HEK293 (cell line): ENCODE results near the gene PLD3.

Experiments used
- CTCF ChIA-PET: fragments of 350-600 bp; formaldehyde crosslinking; extraction: SDS; loops from one replicate; lab custom pipeline; 2021; ENCODE audit warnings: antibody characterized with exemption; lab: Yijun Ruan, JAX
- POLR2A ChIA-PET: fragments of 300-600 bp; formaldehyde crosslinking; extraction: SDS; loops from one replicate; lab custom pipeline; 2020; ENCODE audit warnings: antibody characterized with exemption, inconsistent platforms; lab: Yijun Ruan, JAX
- H3K27ac ChIP-seq: fragments of 200-500 bp; sonication (Bioruptor generic); 2 replicates; pipeline ENCODE4 v1.5.1; 2014; ENCODE audit warnings: low read depth, low read length, control low read depth, inconsistent platforms; ENCODE audit errors: extremely low read depth
- H3K36me3 ChIP-seq, 2 experiments: fragments of 200-500 bp in 1 of 2; sonication (Bioruptor generic) in 1 of 2; 1 replicate in 1 of 2; 2 replicates in 1 of 2; pipeline ENCODE4 v1.5.1; 2014 to 2017; ENCODE audit warnings: inconsistent platforms in 2 of 2, low read length in 2 of 2; ENCODE audit not compliant: control insufficient read depth in 2 of 2, insufficient read depth in 1 of 2
- H3K4me1 ChIP-seq: fragments of 200-500 bp; sonication (Bioruptor generic); 2 replicates; pipeline ENCODE4 v1.5.1; 2014; ENCODE audit warnings: mild to moderate bottlenecking, low read length, inconsistent platforms; ENCODE audit not compliant: control insufficient read depth, insufficient read depth
- H3K4me3 ChIP-seq: 2 replicates; pipeline ENCODE4 v1.5.1; 2011; ENCODE audit warnings: low read depth, mild to moderate bottlenecking, control low read depth, low read length, moderate library complexity
- H3K9me3 ChIP-seq: fragments of 200-500 bp; sonication (Bioruptor generic); 2 replicates; pipeline ENCODE4 v1.5.1; 2014; ENCODE audit warnings: low read depth, low read length, inconsistent platforms; ENCODE audit not compliant: control insufficient read depth, insufficient read depth
- BCL6B ChIP-seq: fragments of 450-650 bp; formaldehyde crosslinking; IDR thresholded peaks from 2 replicates; pipeline ENCODE4 v1.5.1; 2017; ENCODE audit warnings: missing biosample characterization, missing genetic modification characterization
- HOXA7 ChIP-seq: sonication (generic); formaldehyde crosslinking; IDR thresholded peaks from 2 replicates; pipeline ENCODE4 v1.8.1; 2022; ENCODE audit warnings: missing genetic modification reagents, borderline replicate concordance
- IKZF3 ChIP-seq: fragments of 450-650 bp; IDR thresholded peaks from 2 replicates; pipeline ENCODE4 v1.5.0; 2018; ENCODE audit warnings: missing biosample characterization, mild to moderate bottlenecking, missing genetic modification characterization, moderate library complexity
- KLF16 ChIP-seq: fragments of 450-650 bp; formaldehyde crosslinking; IDR thresholded peaks from 2 replicates; pipeline ENCODE4 v1.5.1; 2017; ENCODE audit warnings: missing biosample characterization, missing genetic modification characterization
- KLF9 ChIP-seq: fragments of 450-650 bp; formaldehyde crosslinking; IDR thresholded peaks from 2 replicates; pipeline ENCODE4 v1.5.1; 2016; ENCODE audit warnings: missing biosample characterization, missing genetic modification characterization, low read depth
- MEIS1 ChIP-seq: sonication (generic); formaldehyde crosslinking; IDR thresholded peaks from 2 replicates; pipeline ENCODE4 v1.8.1; 2022; ENCODE audit warnings: missing genetic modification reagents, mild to moderate bottlenecking, borderline replicate concordance
- OVOL3 ChIP-seq: fragments of 450-650 bp; formaldehyde crosslinking; IDR thresholded peaks from 2 replicates; pipeline ENCODE4 v1.5.1; 2016; ENCODE audit warnings: missing biosample characterization, missing genetic modification characterization
- REPIN1 ChIP-seq: fragments of 450-650 bp; formaldehyde crosslinking; IDR thresholded peaks from 2 replicates; pipeline ENCODE4 v1.5.1; 2017; ENCODE audit warnings: missing biosample characterization, missing genetic modification characterization, low read depth
- TRIM28 ChIP-seq: IDR thresholded peaks from 2 replicates; pipeline ENCODE4 v1.6.1; 2011; ENCODE audit warnings: low read length, control low read depth, borderline replicate concordance
- ZBTB21 ChIP-seq: fragments of 450-650 bp; formaldehyde crosslinking; IDR thresholded peaks from 2 replicates; pipeline ENCODE4 v1.5.1; 2017; ENCODE audit warnings: missing biosample characterization, missing genetic modification characterization
- ZBTB26 ChIP-seq: fragments of 450-650 bp; formaldehyde crosslinking; optimal IDR thresholded peaks from 2 replicates; pipeline ENCODE3; 2016; ENCODE audit warnings: missing biosample characterization, mild to moderate bottlenecking, missing genetic modification characterization
- ZBTB8A ChIP-seq: fragments of 450-650 bp; formaldehyde crosslinking; IDR thresholded peaks from 2 replicates; pipeline ENCODE4 v1.5.1; 2016; ENCODE audit warnings: missing biosample characterization, missing genetic modification characterization
- ZFP41 ChIP-seq: fragments of 450-650 bp; formaldehyde crosslinking; IDR thresholded peaks from 2 replicates; pipeline ENCODE4 v1.5.1; 2016; ENCODE audit warnings: missing biosample characterization, missing genetic modification characterization, borderline replicate concordance
- ZNF133 ChIP-seq: fragments of 450-650 bp; formaldehyde crosslinking; IDR thresholded peaks from 2 replicates; pipeline ENCODE4 v1.5.1; 2016; ENCODE audit warnings: missing biosample characterization, missing genetic modification characterization
- ZNF335 ChIP-seq: fragments of 450-650 bp; formaldehyde crosslinking; conservative IDR thresholded peaks from 2 replicates; pipeline ENCODE4 v1.5.1; 2016; ENCODE audit warnings: missing biosample characterization, missing genetic modification characterization
- ZNF350 ChIP-seq: fragments of 450-650 bp; formaldehyde crosslinking; IDR thresholded peaks from 2 replicates; pipeline ENCODE4 v1.5.0; 2017; ENCODE audit warnings: missing biosample characterization, mild to moderate bottlenecking, missing genetic modification characterization
- ZNF362 ChIP-seq: fragments of 450-650 bp; formaldehyde crosslinking; IDR thresholded peaks from 2 replicates; pipeline ENCODE4 v1.5.1; 2016; ENCODE audit warnings: missing biosample characterization, missing genetic modification characterization
- ZNF366 ChIP-seq: fragments of 450-650 bp; formaldehyde crosslinking; conservative IDR thresholded peaks from 2 replicates; pipeline ENCODE4 v1.5.1; 2016; ENCODE audit warnings: missing biosample characterization, missing genetic modification characterization
- ZNF394 ChIP-seq: fragments of 450-650 bp; formaldehyde crosslinking; IDR thresholded peaks from 2 replicates; pipeline ENCODE4 v1.5.1; 2016; ENCODE audit warnings: missing biosample characterization, missing genetic modification characterization, mild to moderate bottlenecking, moderate library complexity, borderline replicate concordance
- ZNF488 ChIP-seq: fragments of 450-650 bp; formaldehyde crosslinking; IDR thresholded peaks from 2 replicates; pipeline ENCODE4 v1.5.1; 2016; ENCODE audit warnings: missing biosample characterization, missing genetic modification characterization
- ZNF529 ChIP-seq: fragments of 450-650 bp; formaldehyde crosslinking; IDR thresholded peaks from 2 replicates; pipeline ENCODE4 v1.5.1; 2017; ENCODE audit warnings: missing genetic modification characterization, missing biosample characterization; ENCODE audit not compliant: insufficient replicate concordance
- ZNF645 ChIP-seq: fragments of 450-650 bp; formaldehyde crosslinking; IDR thresholded peaks from 2 replicates; pipeline ENCODE4; 2016; ENCODE audit warnings: missing biosample characterization, missing genetic modification characterization
- ZNF660 ChIP-seq: fragments of 450-650 bp; IDR thresholded peaks from 2 replicates; pipeline ENCODE4 v1.5.1; 2018; ENCODE audit warnings: missing biosample characterization, mild to moderate bottlenecking, missing genetic modification characterization
- ZNF707 ChIP-seq: fragments of 450-650 bp; formaldehyde crosslinking; IDR thresholded peaks from 2 replicates; pipeline ENCODE4 v1.5.1; 2016; ENCODE audit warnings: missing biosample characterization, missing genetic modification characterization
- ZNF792 ChIP-seq: fragments of 450-650 bp; formaldehyde crosslinking; IDR thresholded peaks from 2 replicates; pipeline ENCODE4 v1.5.1; 2016; ENCODE audit warnings: missing biosample characterization, missing genetic modification characterization
- ZNF843 ChIP-seq: fragments of 450-650 bp; formaldehyde crosslinking; IDR thresholded peaks from 2 replicates; pipeline ENCODE4 v1.5.1; 2016; ENCODE audit warnings: missing biosample characterization, missing genetic modification characterization
- ZSCAN23 ChIP-seq: fragments of 450-650 bp; formaldehyde crosslinking; IDR thresholded peaks from 2 replicates; pipeline ENCODE4 v1.5.1; 2016; ENCODE audit warnings: missing biosample characterization, missing genetic modification characterization

Gene PLD3

GRCh38 chr19:40420766-40421765, 72.6 kb downstream of the PLD3 start (continued):
- TF ChIP-seq KLF9 (tag by site-specific recombination) (peak; percentile 97), ZBTB26 (tag by site-specific recombination) (peak; percentile 91), ZNF707 (no peak), ZSCAN23 (tag by site-specific recombination) (peak; percentile 49; the same call in 1 of the 2 replicates), MEIS1 (no peak), ZFP41 (tag by site-specific recombination) (no peak), ZNF133 (no peak; the same call in 1 of the 2 replicates), ZNF350 (tag by site-specific recombination) (no peak), IKZF3 (peak; percentile 94), ZNF335 (peak; percentile 96), ZNF792 (tag by site-specific recombination) (no peak; the same call in 1 of the 2 replicates), ZNF660 (tag by site-specific recombination) (peak; percentile 76), ZBTB21 (peak; percentile 52; the same call in 1 of the 2 replicates), TRIM28 (no peak), ZBTB8A (tag by site-specific recombination) (peak; percentile 96), ZNF366 (tag by site-specific recombination) (peak; percentile 43; the same call in 1 of the 2 replicates), ZNF362 (no peak), KLF16 (peak; percentile 98), ZNF394 (tag by site-specific recombination) (peak; percentile 80)

GRCh38 chr19:40421993-40422747, 73.7 kb downstream of the PLD3 start:
- no peak overlapping the region for H3K4me3 ChIP-seq
- H3K36me3 ChIP-seq: peaks cover 13 to 15% of the 10 kb centered on the region in 2 experiments
- peak overlapping the region; percentile 95; the same call in 1 of the 2 replicates for H3K27ac ChIP-seq
- CTCF ChIA-PET: interaction anchor here (0.6 to 3.2 kb wide), 14 partner anchors 10 to 177 kb away, joined by 3 to 37 read pairs (median 11); partner anchors contain the start of genes BLVRB and SERTAD3
- POLR2A ChIA-PET: interaction anchor here (0.6 to 9.2 kb wide), 7 partner anchors 17 to 149 kb away, joined by 3 to 428 read pairs (median 7); partner anchors contain the start of genes C19orf47, PLD3 and SERTAD3
- H3K4me1 ChIP-seq: peaks cover 18% of the 10 kb centered on the region
- H3K9me3 ChIP-seq: no peaks in the 10 kb centered on the region
- TF ChIP-seq ZNF645 (no peak), HOXA7 (CRISPR knock-in tag) (no peak), BCL6B (tag by site-specific recombination) (no peak), REPIN1 (tag by site-specific recombination) (no peak), OVOL3 (tag by site-specific recombination) (no peak), ZNF529 (tag by site-specific recombination) (no peak), ZNF488 (tag by site-specific recombination) (no peak), ZNF843 (tag by site-specific recombination) (no peak)
